Left ventricle myocardium inferior (tissue), 1 donor: ENCODE measurements around the gene FAM184B. TPM values are rescaled to one million over a fixed set of nuclear protein-coding genes. Genes with fewer than 3 reads are reported as not detected.

ENCODE experiments used
- DNase-seq: peaks from one replicate; pipeline ENCODE4 v3.0.0-alpha.2; 2020
- H3K27ac ChIP-seq: fragments of 200-600 bp; replicated peaks from 2 replicates; pipeline ENCODE4 v1.8.0; 2021
- H3K27me3 ChIP-seq: fragments of 200-600 bp; 2 replicates; pipeline ENCODE4 v1.8.0; 2021; ENCODE audit warnings: low read depth
- H3K36me3 ChIP-seq: fragments of 200-600 bp; 2 replicates; pipeline ENCODE4 v1.8.0; 2021
- H3K4me1 ChIP-seq: fragments of 200-600 bp; 2 replicates; pipeline ENCODE4 v1.8.0; 2021
- H3K4me3 ChIP-seq: fragments of 200-600 bp; 2 replicates; pipeline ENCODE4 v1.8.0; 2021; ENCODE audit warnings: mild to moderate bottlenecking, moderate library complexity
- H3K9me3 ChIP-seq: fragments of 200-600 bp; replicated peaks from 2 replicates; pipeline ENCODE4 v1.8.0; 2021
- intact Hi-C: fragments of 100-400 bp; cut with micrococcal nuclease; formaldehyde crosslinking; loops from one replicate; pipeline ENCODE4 v1.11.0; 2022
- total RNA-seq: library from RNA; stranded (reverse); fragmentation: NEBNext Ultra II Directional; extraction: Animal tissue kit (Norgen Biotek cat#: 25700); gene quantifications from one replicate; pipeline ENCODE4 v1.2.1, GENCODE V29; 2021
- TF ChIP-seq, protein P1 (sequence below): fragments of 200-600 bp; IDR thresholded peaks from 2 replicates; pipeline ENCODE4 v1.8.0; 2021; ENCODE audit warnings: antibody characterized with exemption, mild to moderate bottlenecking, borderline replicate concordance
- donor health status: DM: no; HTN: yes; CAD: no; lungs with severe emphysema.

FAM184B gene
- total RNA-seq, 1 donor from 2014 or later, result not detected

DNA sequence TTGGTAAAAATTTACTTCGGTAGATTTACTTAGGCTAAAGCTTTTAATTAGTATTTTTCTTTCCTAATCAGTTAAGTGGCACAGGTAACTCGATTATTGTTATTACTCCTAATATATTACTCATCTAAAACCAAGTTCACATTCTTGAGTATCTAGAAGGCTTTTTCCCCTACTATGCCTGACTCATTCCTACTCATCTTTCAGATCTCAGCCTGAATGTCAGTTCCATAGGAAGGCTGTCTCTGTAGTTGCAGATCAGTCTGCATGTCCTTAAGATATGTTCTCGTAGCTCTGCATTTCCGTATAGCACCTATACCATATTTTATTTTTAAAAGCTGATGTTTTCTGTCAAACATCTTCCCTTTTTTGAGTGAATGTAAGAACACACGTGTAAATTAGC lies 5.9 kb upstream of the FAM184B start:
- intact Hi-C loops, result no loop called here
- Histone ChIP-seq H3K27me3 (no peaks in the 10 kb centered on the region), H3K9me3 (no peaks in the 10 kb centered on the region), H3K36me3 (peaks cover 7% of the 10 kb centered on the region), H3K4me3 (no peak overlapping the region), H3K27ac (no peak overlapping the region), H3K4me1 (no peaks in the 10 kb centered on the region)
- no peak for DNase-seq
- TF ChIP-seq, protein P1, sequence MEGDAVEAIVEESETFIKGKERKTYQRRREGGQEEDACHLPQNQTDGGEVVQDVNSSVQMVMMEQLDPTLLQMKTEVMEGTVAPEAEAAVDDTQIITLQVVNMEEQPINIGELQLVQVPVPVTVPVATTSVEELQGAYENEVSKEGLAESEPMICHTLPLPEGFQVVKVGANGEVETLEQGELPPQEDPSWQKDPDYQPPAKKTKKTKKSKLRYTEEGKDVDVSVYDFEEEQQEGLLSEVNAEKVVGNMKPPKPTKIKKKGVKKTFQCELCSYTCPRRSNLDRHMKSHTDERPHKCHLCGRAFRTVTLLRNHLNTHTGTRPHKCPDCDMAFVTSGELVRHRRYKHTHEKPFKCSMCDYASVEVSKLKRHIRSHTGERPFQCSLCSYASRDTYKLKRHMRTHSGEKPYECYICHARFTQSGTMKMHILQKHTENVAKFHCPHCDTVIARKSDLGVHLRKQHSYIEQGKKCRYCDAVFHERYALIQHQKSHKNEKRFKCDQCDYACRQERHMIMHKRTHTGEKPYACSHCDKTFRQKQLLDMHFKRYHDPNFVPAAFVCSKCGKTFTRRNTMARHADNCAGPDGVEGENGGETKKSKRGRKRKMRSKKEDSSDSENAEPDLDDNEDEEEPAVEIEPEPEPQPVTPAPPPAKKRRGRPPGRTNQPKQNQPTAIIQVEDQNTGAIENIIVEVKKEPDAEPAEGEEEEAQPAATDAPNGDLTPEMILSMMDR, result no peak

DNA sequence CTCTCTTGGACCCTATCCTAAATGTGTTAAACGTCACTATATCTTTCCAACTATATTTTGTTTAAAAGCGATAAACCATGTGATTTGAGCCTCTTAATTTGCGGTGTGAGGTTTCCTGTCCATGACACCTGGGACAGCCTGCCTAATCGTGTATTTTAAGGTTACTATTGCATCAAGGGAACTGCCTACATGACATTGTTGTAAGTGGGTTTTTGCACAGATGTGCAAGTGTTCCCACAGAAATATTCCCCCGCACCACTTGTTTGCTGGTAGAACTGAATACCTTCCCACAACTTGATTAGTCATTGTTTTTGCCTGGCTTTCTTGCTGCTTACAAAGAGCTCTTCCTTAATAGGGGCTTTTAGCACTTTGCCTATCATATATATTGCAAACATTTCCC lies 5.1 kb upstream of the FAM184B start:
- TF ChIP-seq, protein P1, result no peak
- Histone ChIP-seq H3K27ac (no peak overlapping the region), H3K4me3 (no peak overlapping the region), H3K36me3 (peaks cover 5% of the 10 kb centered on the region), H3K27me3 (peaks cover 5% of the 10 kb centered on the region), H3K9me3 (no peaks in the 10 kb centered on the region), H3K4me1 (peaks cover 5% of the 10 kb centered on the region)
- no peak for DNase-seq
- intact Hi-C loops, result no loop called here

DNA sequence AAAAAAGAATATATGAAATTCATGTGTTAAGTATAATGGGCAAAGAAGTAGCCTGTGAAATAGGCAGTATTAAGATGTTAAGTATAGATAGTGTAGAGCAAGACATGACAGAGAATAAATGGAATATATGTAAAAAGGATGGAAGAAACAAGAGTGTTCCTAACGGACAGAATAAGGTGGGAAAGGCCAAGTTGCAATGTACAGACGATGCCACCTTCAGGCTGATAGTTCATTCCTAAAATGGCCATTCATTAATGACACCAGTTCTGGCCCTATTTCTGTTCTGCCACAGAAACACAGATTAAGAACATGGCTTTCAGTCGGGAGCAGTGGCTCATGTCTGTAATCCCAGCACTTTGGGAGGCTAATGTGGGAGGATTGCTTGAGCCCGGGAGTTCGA lies 4.4 kb upstream of the FAM184B start:
- Histone ChIP-seq H3K36me3 (no peaks in the 10 kb centered on the region), H3K4me3 (no peak overlapping the region), H3K4me1 (peaks cover 12% of the 10 kb centered on the region), H3K27ac (no peak overlapping the region), H3K9me3 (no peaks in the 10 kb centered on the region), H3K27me3 (peaks cover 12% of the 10 kb centered on the region)
- intact Hi-C loops, result no loop called here
- no peak for DNase-seq
- TF ChIP-seq, protein P1, result no peak

DNA sequence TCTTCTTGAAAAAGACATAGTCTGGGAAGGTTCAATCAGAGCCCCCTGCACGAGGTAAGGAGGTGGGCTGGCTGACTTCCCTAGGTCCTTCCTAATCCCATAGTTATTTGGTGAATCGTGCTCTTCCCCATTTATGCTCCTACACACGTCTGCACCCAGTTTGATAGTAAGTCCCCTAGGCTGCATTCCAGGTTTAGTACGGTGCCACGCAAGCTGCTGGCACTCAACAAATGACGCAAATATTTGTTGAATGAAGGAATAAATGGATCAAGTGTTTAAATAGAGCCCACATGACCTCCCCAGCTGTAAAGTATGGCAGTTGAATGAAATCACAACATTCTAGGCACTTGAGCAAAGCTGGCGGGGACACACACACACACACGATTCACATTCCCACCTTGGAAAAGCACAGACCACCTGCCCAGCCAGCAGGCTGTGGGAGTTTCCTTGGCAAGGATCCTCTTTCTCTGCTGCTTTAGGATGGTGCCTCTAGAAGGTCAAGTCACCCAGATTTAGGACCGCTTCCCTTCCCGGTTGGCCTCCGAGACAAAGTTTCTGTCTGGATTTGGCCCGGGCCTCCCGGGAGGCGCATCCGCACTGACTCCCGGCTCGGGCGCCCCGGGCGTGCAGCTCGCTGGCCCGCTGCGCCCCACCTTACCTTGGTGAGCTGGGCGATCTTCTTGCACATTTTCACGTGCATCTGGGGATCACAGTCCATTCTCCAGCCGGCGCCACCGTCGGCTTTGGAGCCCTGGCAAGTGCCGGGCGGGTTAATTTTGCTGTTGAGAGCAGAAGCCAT lies 721 bp downstream of the FAM184B start:
- Histone ChIP-seq H3K4me1 (peaks cover 21% of the 10 kb centered on the region), H3K27me3 (peaks cover 43% of the 10 kb centered on the region), H3K36me3 (no peaks in the 10 kb centered on the region), H3K4me3 (peak overlapping the region; percentile 65), H3K9me3 (no peaks in the 10 kb centered on the region), H3K27ac (no peak overlapping the region)
- intact Hi-C loops, result no loop called here
- DNase-seq, result no peak
- TF ChIP-seq, protein P1, result no peak

DNA sequence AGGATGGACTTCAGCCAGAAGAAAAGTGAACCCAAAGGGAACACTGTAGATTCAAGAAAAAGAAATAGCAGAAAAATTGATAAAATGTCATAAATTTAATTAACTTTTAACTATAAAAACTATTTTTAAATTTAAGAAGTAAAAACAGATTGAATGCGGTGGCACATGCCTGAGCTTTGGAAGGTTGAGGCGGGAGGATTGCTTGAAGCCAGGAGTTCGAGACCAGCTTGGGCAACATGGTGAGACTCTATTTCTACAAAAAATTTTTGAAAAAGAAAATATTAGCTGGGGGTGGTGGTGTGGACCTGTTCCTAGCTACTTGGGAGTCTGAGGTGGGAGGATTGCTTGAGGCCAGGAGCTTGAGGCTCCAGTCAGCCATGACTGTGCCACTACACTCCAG lies 3.0 kb downstream of the FAM184B start:
- Histone ChIP-seq H3K27ac (no peak overlapping the region), H3K9me3 (no peaks in the 10 kb centered on the region), H3K36me3 (no peaks in the 10 kb centered on the region), H3K4me1 (peaks cover 21% of the 10 kb centered on the region), H3K27me3 (peaks cover 43% of the 10 kb centered on the region), H3K4me3 (no peak overlapping the region)
- TF ChIP-seq, protein P1, result no peak
- intact Hi-C loops, result no loop called here
- no peak for DNase-seq
